ENCODE results near the gene RPUSD1. TPM values are rescaled to one million over a fixed set of nuclear protein-coding genes. Genes with fewer than 3 reads are reported as not detected.
A peak's percentile ranks its signal among the peaks of the same experiment; 100 is the strongest.

The RPUSD1 gene
- total RNA-seq, 4 donors from 2014 or later, result 5.9 to 80.0 (median 16.7) TPM

- intact Hi-C loops (cut with DNase I; ENCODE audit: low total_unique reads), result no loop called here
- DNase-seq, result no peak
- Histone ChIP-seq H3K4me1 (peaks cover 0 to 12% of the 10 kb centered on the region in 2 donors), H3K36me3 (no peaks in the 10 kb centered on the region), H3K4me3 (peak overlapping the region; percentile 63 to 91), H3K27me3 (no peaks in the 10 kb centered on the region), H3K27ac (peak overlapping the region; percentile 63 to 67), H3K9me3 (no peaks in the 10 kb centered on the region)
- no peak for TF ChIP-seq CTCF (IDR thresholded peaks at IDR 0.05)
- TF ChIP-seq POLR2A (IDR thresholded peaks at IDR 0.05), result no peak
Measured at GRCh38 chr16:739560-740458, 48.4 kb downstream of the RPUSD1 start.

DNA sequence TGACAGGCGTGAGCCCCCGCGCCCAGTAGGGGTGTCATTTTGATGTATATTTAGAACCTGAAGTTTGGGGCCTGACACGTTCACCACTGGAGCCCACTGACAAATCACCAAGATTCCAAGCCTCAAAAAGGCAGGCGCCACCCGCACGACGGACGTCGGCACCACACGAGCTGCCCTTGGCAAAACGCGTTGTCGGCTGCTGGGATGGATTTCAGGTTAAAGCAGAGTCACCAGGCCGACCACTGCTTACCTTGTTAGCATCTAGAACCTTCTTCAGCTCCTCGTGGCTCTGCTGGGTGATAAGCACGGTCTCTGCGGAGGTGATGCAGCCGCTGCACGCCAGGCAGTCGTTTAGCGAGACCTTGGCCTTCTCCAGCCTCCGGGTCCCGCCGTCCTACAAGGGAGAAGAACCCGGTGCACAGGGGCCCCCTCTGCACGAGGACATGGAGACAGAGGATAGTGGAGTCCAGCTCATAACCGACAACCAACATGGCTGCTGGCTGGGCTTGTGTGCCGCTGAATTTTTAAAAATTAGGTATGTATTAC, 51.2 kb downstream of the RPUSD1 start:
- Histone ChIP-seq H3K36me3 (no peaks in the 10 kb centered on the region), H3K4me3 (no peak overlapping the region), H3K9me3 (no peaks in the 10 kb centered on the region), H3K27ac (no peak overlapping the region), H3K4me1 (peaks cover 0 to 12% of the 10 kb centered on the region in 2 donors), H3K27me3 (no peaks in the 10 kb centered on the region)
- TF ChIP-seq POLR2A (IDR thresholded peaks at IDR 0.05) (no peak), CTCF (IDR thresholded peaks at IDR 0.05) (no peak)
- no peak for DNase-seq
- intact Hi-C loops (cut with DNase I; ENCODE audit: low total_unique reads), result no loop called here

GRCh38 chr16:735982-736453, 52.2 kb downstream of the RPUSD1 start:
- Histone ChIP-seq H3K36me3 (no peaks in the 10 kb centered on the region), H3K27ac (no peak overlapping the region), H3K27me3 (no peaks in the 10 kb centered on the region), H3K9me3 (no peaks in the 10 kb centered on the region), H3K4me3 (no peak overlapping the region), H3K4me1 (peaks cover 0 to 10% of the 10 kb centered on the region in 2 donors)
- no peak for DNase-seq
- intact Hi-C loops (cut with DNase I; ENCODE audit: low total_unique reads), result no loop called here
- TF ChIP-seq CTCF (IDR thresholded peaks at IDR 0.05) (no peak), POLR2A (IDR thresholded peaks at IDR 0.05) (no peak)

DNA sequence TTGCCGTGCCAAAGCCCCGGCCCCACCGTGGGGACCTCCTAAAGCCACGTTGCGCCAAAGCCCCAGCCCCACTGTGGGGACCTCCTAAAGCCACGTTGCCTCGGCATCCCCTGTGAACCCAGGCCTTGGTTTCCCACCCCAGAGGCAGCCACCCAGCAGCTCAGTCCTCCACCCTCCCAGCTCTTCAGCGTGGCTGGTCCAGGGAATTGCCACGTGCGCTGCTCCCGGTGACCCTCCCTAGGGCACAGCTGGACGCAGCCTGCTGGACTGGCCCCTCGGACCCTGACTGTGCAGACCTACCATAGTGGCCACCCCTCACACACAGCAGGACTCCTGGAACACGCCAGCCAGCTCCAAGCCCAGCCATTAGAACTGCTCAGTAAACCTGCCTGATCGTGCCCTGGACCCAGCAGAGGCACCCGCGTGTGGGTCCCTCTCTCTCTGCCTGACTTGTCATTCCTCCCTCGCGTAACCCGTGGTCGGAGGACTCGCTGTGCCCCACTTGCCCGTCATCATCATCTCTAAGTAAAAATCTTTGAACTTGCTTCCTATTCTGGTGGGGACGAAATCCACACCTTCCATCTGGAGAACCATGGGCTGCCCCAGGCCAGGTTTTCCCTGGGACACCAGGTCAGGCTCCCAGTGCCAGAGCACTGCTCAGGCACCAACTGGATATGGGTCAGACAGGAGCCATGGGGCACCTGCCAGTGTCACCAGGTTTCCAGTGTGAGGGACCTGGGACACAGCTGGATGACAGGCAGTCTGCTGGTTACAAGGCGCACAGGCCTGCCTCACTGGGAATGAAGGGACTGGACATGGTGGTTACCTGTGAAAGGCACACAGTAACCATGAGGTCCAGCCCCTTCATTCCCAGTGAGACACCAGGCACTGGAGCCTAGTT, 53.0 kb downstream of the RPUSD1 start:
- TF ChIP-seq CTCF (IDR thresholded peaks at IDR 0.05) (no peak), POLR2A (IDR thresholded peaks at IDR 0.05) (no peak)
- no peak overlapping the region for H3K4me3 ChIP-seq
- no peak for DNase-seq
- H3K9me3 ChIP-seq, result no peaks in the 10 kb centered on the region
- intact Hi-C loops (cut with DNase I; ENCODE audit: low total_unique reads), result no loop called here
- H3K4me1 ChIP-seq, result peaks cover 0 to 8% of the 10 kb centered on the region in 2 donors
- H3K27ac ChIP-seq, result no peak overlapping the region
- H3K36me3 ChIP-seq, result no peaks in the 10 kb centered on the region
- H3K27me3 ChIP-seq, result no peaks in the 10 kb centered on the region

MicroRNAs encoded within 50 kb of the gene (microRNA counts, 767-probe panel; counts per million panel counts)
- microRNA hsa-miR-662, result 0 to 394 counts per million in 2 donors

Small RNA genes lying within 50 kb of the gene (microRNA-seq; reads per million reads assigned to microRNA genes)
- gene MIR662 (ENCODE audit: borderline microRNAs expressed, borderline replicate concordance), result not detected

Small RNA genes lying within 50 kb of the gene (small RNA-seq; reads per million reads assigned to genes)
- gene MIR662, result not detected

Other genes starting within 250 kb of the RPUSD1 start
- gene PRR35, start 228.0 kb downstream of the RPUSD1 start, total RNA-seq, result not detected
- 1 to 10 TPM; 1.2 to 7.5 (median 1.5) TPM for gene NHLRC4, start 221.4 kb downstream of the RPUSD1 start, total RNA-seq
- gene PIGQ, start 218.4 kb downstream of the RPUSD1 start, total RNA-seq, result 10 to 100 TPM in 3 of 4 donors, 1 to 10 TPM in 1; 10.0 to 56.9 (median 30.7) TPM
- gene RAB40C, start 198.3 kb downstream of the RPUSD1 start, total RNA-seq, result 10 to 100 TPM in 2 of 4 donors, 1 to 10 TPM in 1, under 1 TPM in 1; 0.59 to 25.4 (median 14.3) TPM
- 1 to 10 TPM in 1 of 4 donors, under 1 TPM in 2, not detected in 1; 0.26 to 1.4 (median 0.76) TPM for gene WFIKKN1, start 157.4 kb downstream of the RPUSD1 start, total RNA-seq
- gene METTL26, start 152.1 kb downstream of the RPUSD1 start, total RNA-seq, result 100 to 1,000 TPM in 2 of 4 donors, 10 to 100 TPM in 2; 29.5 to 171 (median 97.1) TPM
- gene MCRIP2, start 146.6 kb downstream of the RPUSD1 start, total RNA-seq, result 10 to 100 TPM in 2 of 4 donors, 1 to 10 TPM in 2; 2.6 to 62.0 (median 17.0) TPM
- 10 to 100 TPM; 18.2 to 79.3 (median 46.9) TPM for gene WDR90, start 139.0 kb downstream of the RPUSD1 start, total RNA-seq
- gene RHOT2, start 120.2 kb downstream of the RPUSD1 start, total RNA-seq, result 10 to 100 TPM; 29.1 to 99.7 (median 71.7) TPM
- 1 to 10 TPM in 2 of 4 donors, not detected in 2; 1.5 to 2.0 TPM for gene RHBDL1, start 112.7 kb downstream of the RPUSD1 start, total RNA-seq
- 100 to 1,000 TPM in 2 of 4 donors, 10 to 100 TPM in 2; 62.7 to 212 (median 93.3) TPM for gene STUB1, start 108.0 kb downstream of the RPUSD1 start, total RNA-seq
- 100 to 1,000 TPM in 1 of 4 donors, 10 to 100 TPM in 3; 45.6 to 111 (median 57.4) TPM for gene JMJD8, start 104.0 kb downstream of the RPUSD1 start, total RNA-seq
- 10 to 100 TPM in 1 of 4 donors, 1 to 10 TPM in 3; 2.3 to 12.0 (median 4.2) TPM for gene WDR24, start 98.0 kb downstream of the RPUSD1 start, total RNA-seq
- gene FBXL16, start 82.6 kb downstream of the RPUSD1 start, total RNA-seq, result under 1 TPM in 2 of 4 donors, not detected in 2; 0.21 to 0.37 TPM
- 10 to 100 TPM; 19.1 to 76.5 (median 26.7) TPM for gene METRN, start 73.3 kb downstream of the RPUSD1 start, total RNA-seq
- 10 to 100 TPM in 3 of 4 donors, 1 to 10 TPM in 1; 6.2 to 21.1 (median 19.1) TPM for gene ANTKMT, start 67.2 kb downstream of the RPUSD1 start, total RNA-seq
- gene CCDC78, start 61.9 kb downstream of the RPUSD1 start, total RNA-seq, result 1 to 10 TPM in 3 of 4 donors, not detected in 1; 1.3 to 5.3 (median 2.3) TPM
- 1 to 10 TPM in 2 of 4 donors, not detected in 2; 1.0 to 3.4 TPM for gene HAGHL, start 61.3 kb downstream of the RPUSD1 start, total RNA-seq
- gene CIAO3, start 47.4 kb downstream of the RPUSD1 start, total RNA-seq, result 10 to 100 TPM; 14.1 to 43.3 (median 25.0) TPM
- 10 to 100 TPM in 3 of 4 donors, 1 to 10 TPM in 1; 4.6 to 30.8 (median 15.7) TPM for gene MSLN, start 27.6 kb downstream of the RPUSD1 start, total RNA-seq
- gene CHTF18, start 239 bp upstream of the RPUSD1 start, total RNA-seq, result 100 to 1,000 TPM in 1 of 4 donors, 10 to 100 TPM in 2, under 1 TPM in 1; under 0.01 to 895 (median 31.1) TPM
- not detected for gene GNG13, start 12.4 kb upstream of the RPUSD1 start, total RNA-seq
- 10 to 100 TPM; 21.8 to 47.9 (median 36.0) TPM for gene LMF1, start 182.6 kb upstream of the RPUSD1 start, total RNA-seq
- 1 to 10 TPM in 2 of 4 donors, under 1 TPM in 1, not detected in 1; under 0.01 to 6.4 (median 1.1) TPM for gene SOX8, start 193.4 kb upstream of the RPUSD1 start, total RNA-seq

All from uterus (tissue), 4 donors.